ENCODE measurements around the gene RTKN2.

- no peak for TF ChIP-seq POLR2AphosphoS5 (IDR thresholded peaks at IDR 0.05; ENCODE audit: low read depth, low read length)
- TF ChIP-seq TAF1 (IDR thresholded peaks at IDR 0.05; ENCODE audit: borderline replicate concordance, insufficient read depth, low read length), result no peak
- no peak for TF ChIP-seq REST (IDR thresholded peaks at IDR 0.05; ENCODE audit: insufficient read depth in 1 of 2, low read depth in 2 of 2, low read length in 2 of 2)
- TF ChIP-seq SIN3A (IDR thresholded peaks at IDR 0.05; ENCODE audit: borderline replicate concordance, insufficient read depth, low read length), result no peak
- TF ChIP-seq FOXP2 (optimal IDR thresholded peaks at IDR 0.05; ENCODE audit: borderline replicate concordance, extremely low read depth, extremely low read length, insufficient read depth), result no peak
Measured at GRCh38 chr10:62266147-62266546, 2.5 kb downstream of the RTKN2 start.

Measured in PFSK-1 (cell line).